Measurements from ENCODE around the gene KRT33B. TPM values are rescaled to one million over a fixed set of nuclear protein-coding genes. Genes with fewer than 3 reads are reported as not detected.

The KRT33B gene
- polyA plus RNA-seq, 3 donors, result not detected

DNA sequence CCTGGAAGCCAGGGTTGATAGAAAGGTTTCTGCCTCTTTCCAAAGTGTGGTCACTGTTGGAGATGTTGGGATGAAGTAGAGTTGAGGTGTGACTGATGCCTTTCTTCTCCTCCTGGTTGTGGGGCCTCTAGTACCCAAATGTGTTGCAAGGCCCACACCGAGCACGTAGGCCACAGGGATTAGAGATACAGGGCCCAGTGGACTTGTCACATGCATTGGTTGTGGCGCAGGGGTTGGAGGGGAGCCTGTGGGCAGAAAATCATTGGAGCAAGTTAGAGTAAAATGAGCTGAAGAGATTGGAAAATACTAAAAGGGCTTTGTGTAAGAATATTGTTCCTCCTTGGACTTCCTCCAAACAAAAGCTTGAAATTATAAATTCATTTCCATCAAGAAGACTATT, 23.6 kb downstream of the KRT33B start:
- WGBS (ENCODE audit: insufficient coverage), result 100% methylated on average over 2 of the region's 3 CpGs
- no peaks in the 10 kb centered on the region for H3K27me3 ChIP-seq (ENCODE audit: control insufficient read depth in 2 of 2, insufficient read depth in 2 of 2, low read length in 2 of 2)

GRCh38 chr17:41343029-41343428, 26.6 kb downstream of the KRT33B start:
- WGBS (ENCODE audit: insufficient coverage), result 84% methylated on average over 3 of the region's 3 CpGs
- Mint-ChIP-seq H3K4me1 (peaks cover 25% of the 10 kb centered on the region), H3K9me3 (peaks cover 10 to 23% (median 19%) of the 10 kb centered on the region in 7 donors), H3K36me3 (peaks cover 0 to 2% of the 10 kb centered on the region in 2 donors), H3K27me3 (ENCODE audit: low read depth in 3 of 3) (peaks cover 2 to 5% (median 4%) of the 10 kb centered on the region in 3 donors), H3K27ac (peak overlapping the region in 1 of 7 donors; percentile 5), H3K4me3 (no peak overlapping the region)
- H3K4me3 ChIP-seq (replicated peaks in 1 of 3; ENCODE audit: low read depth in 2 of 3, low read length in 3 of 3), result no peak overlapping the region
- peaks cover 15 to 16% of the 10 kb centered on the region in 2 donors for H3K9me3 ChIP-seq (replicated peaks in 1 of 2; ENCODE audit: control insufficient read depth in 1 of 2, insufficient read depth in 1 of 2, low read length in 2 of 2)
- H3K27ac ChIP-seq (ENCODE audit: low read depth in 1 of 2, low read length in 2 of 2), result no peak overlapping the region
- intact Hi-C loops (cut with micrococcal nuclease), result no loop called here
- H4K20me1 ChIP-seq (ENCODE audit: insufficient read depth, low read length), result no peaks in the 10 kb centered on the region
- H3K27me3 ChIP-seq (ENCODE audit: control insufficient read depth in 2 of 2, insufficient read depth in 2 of 2, low read length in 2 of 2), result no peaks in the 10 kb centered on the region
- no peak overlapping the region for H3K9ac ChIP-seq (ENCODE audit: insufficient read depth, low read length, poor library complexity, severe bottlenecking)
- H3K4me2 ChIP-seq (replicated peaks; ENCODE audit: extremely low read depth, low read length, poor library complexity, severe bottlenecking), result no peak overlapping the region
- H3K36me3 ChIP-seq (replicated peaks in 1 of 2; ENCODE audit: control insufficient read depth in 1 of 2, insufficient read depth in 2 of 2, low read length in 2 of 2), result no peaks in the 10 kb centered on the region
- H2AFZ ChIP-seq (ENCODE audit: insufficient read depth, low read depth, low read length, poor library complexity, severe bottlenecking), result no peak overlapping the region
- H3K4me1 ChIP-seq (ENCODE audit: control insufficient read depth in 1 of 2, insufficient read depth in 2 of 2, low read length in 2 of 2), result peaks cover 22 to 29% of the 10 kb centered on the region in 2 donors
- no peaks in the 10 kb centered on the region for H3K79me2 ChIP-seq (ENCODE audit: insufficient read depth, low read length)
- DNase-seq, result no peak
- no peak for TF ChIP-seq CTCF (IDR thresholded peaks at IDR 0.05)

More for the DNA sequence above, 23.6 kb downstream of the KRT33B start:
- H2AFZ ChIP-seq (ENCODE audit: insufficient read depth, low read depth, low read length, poor library complexity, severe bottlenecking), result no peak overlapping the region
- H3K4me1 Mint-ChIP-seq, result peaks cover under 1% of the 10 kb centered on the region
- intact Hi-C loops (cut with micrococcal nuclease), result no loop called here
- no peak for TF ChIP-seq CTCF (IDR thresholded peaks at IDR 0.05)
- H3K36me3 ChIP-seq (replicated peaks in 1 of 2; ENCODE audit: control insufficient read depth in 1 of 2, insufficient read depth in 2 of 2, low read length in 2 of 2), result no peaks in the 10 kb centered on the region
- DNase-seq, result no peak
- H3K79me2 ChIP-seq (ENCODE audit: insufficient read depth, low read length), result no peaks in the 10 kb centered on the region
- no peak overlapping the region for H3K4me3 Mint-ChIP-seq
- no peak overlapping the region for H3K4me3 ChIP-seq (replicated peaks in 1 of 3; ENCODE audit: low read depth in 2 of 3, low read length in 3 of 3)
- H3K27ac Mint-ChIP-seq, result no peak overlapping the region
- H3K27ac ChIP-seq (ENCODE audit: low read depth in 1 of 2, low read length in 2 of 2), result no peak overlapping the region
- peaks cover 15 to 16% of the 10 kb centered on the region in 2 donors for H3K9me3 ChIP-seq (replicated peaks in 1 of 2; ENCODE audit: control insufficient read depth in 1 of 2, insufficient read depth in 1 of 2, low read length in 2 of 2)
- H3K9ac ChIP-seq (ENCODE audit: insufficient read depth, low read length, poor library complexity, severe bottlenecking), result no peak overlapping the region
- H4K20me1 ChIP-seq (ENCODE audit: insufficient read depth, low read length), result no peaks in the 10 kb centered on the region
- H3K9me3 Mint-ChIP-seq, result peaks cover 10 to 23% (median 19%) of the 10 kb centered on the region in 7 donors
- peaks cover 2 to 10% (median 4%) of the 10 kb centered on the region in 3 donors for H3K27me3 Mint-ChIP-seq (ENCODE audit: low read depth in 3 of 3)
- peaks cover 0 to 1% of the 10 kb centered on the region in 2 donors for H3K4me1 ChIP-seq (ENCODE audit: control insufficient read depth in 1 of 2, insufficient read depth in 2 of 2, low read length in 2 of 2)
- no peak overlapping the region for H3K4me2 ChIP-seq (replicated peaks; ENCODE audit: extremely low read depth, low read length, poor library complexity, severe bottlenecking)
- H3K36me3 Mint-ChIP-seq, result peaks cover 0 to 2% of the 10 kb centered on the region in 2 donors

All from CD14-positive monocyte (primary cell).